ENCODE results near the gene PIPOX.

Gene PIPOX

GRCh38 chr17:29076087-29076486 lies 33.1 kb downstream of the PIPOX start:
- H3K9me3 ChIP-seq (replicated peaks; ENCODE audit: insufficient read depth, low read length): no peaks in the 10 kb centered on the region
- no peaks in the 10 kb centered on the region for H3F3A ChIP-seq (ENCODE audit: insufficient read depth, low read length)
- no peak overlapping the region for H2AFZ ChIP-seq (ENCODE audit: low read length)
- no peak overlapping the region for H3K4me2 ChIP-seq (ENCODE audit: low read depth, low read length)
- no peak for DNase-seq
- H3K27ac ChIP-seq (ENCODE audit: low read length): no peak overlapping the region
- H4K20me1 ChIP-seq (ENCODE audit: insufficient read depth, low read length): no peaks in the 10 kb centered on the region
- H3K9ac ChIP-seq (ENCODE audit: low read length): no peak overlapping the region
- H3K36me3 ChIP-seq (replicated peaks; ENCODE audit: insufficient read depth, low read length): no peaks in the 10 kb centered on the region
- no peaks in the 10 kb centered on the region for H3K79me2 ChIP-seq (ENCODE audit: low read length)
- no peaks in the 10 kb centered on the region for H3K4me1 ChIP-seq (ENCODE audit: low read length)
- no peak overlapping the region for H3K4me3 ChIP-seq (ENCODE audit: low read length)
- TF ChIP-seq EZH2phosphoT487 (IDR thresholded peaks at IDR 0.05; ENCODE audit: low read length) (no peak), CTCF (IDR thresholded peaks at IDR 0.05; ENCODE audit: low read length) (no peak), EZH2 (optimal IDR thresholded peaks at IDR 0.05; ENCODE audit: low read depth, low read length) (no peak)
- H3K27me3 ChIP-seq (replicated peaks; ENCODE audit: insufficient read depth, low read length): no peaks in the 10 kb centered on the region
- H3K9me2 ChIP-seq (replicated peaks; ENCODE audit: insufficient read depth, low read length): no peaks in the 10 kb centered on the region

GRCh38 chr17:29076722-29077121 lies 33.8 kb downstream of the PIPOX start:
- Histone ChIP-seq H3K4me2 (ENCODE audit: low read depth, low read length) (no peak overlapping the region), H3K9me2 (replicated peaks; ENCODE audit: insufficient read depth, low read length) (no peaks in the 10 kb centered on the region), H3K27me3 (replicated peaks; ENCODE audit: insufficient read depth, low read length) (no peaks in the 10 kb centered on the region), H3F3A (ENCODE audit: insufficient read depth, low read length) (no peaks in the 10 kb centered on the region), H3K27ac (ENCODE audit: low read length) (no peak overlapping the region), H3K4me3 (ENCODE audit: low read length) (no peak overlapping the region), H3K36me3 (replicated peaks; ENCODE audit: insufficient read depth, low read length) (no peaks in the 10 kb centered on the region), H4K20me1 (ENCODE audit: insufficient read depth, low read length) (no peaks in the 10 kb centered on the region), H3K9me3 (replicated peaks; ENCODE audit: insufficient read depth, low read length) (no peaks in the 10 kb centered on the region), H3K4me1 (ENCODE audit: low read length) (no peaks in the 10 kb centered on the region), H2AFZ (ENCODE audit: low read length) (no peak overlapping the region), H3K79me2 (ENCODE audit: low read length) (no peaks in the 10 kb centered on the region), H3K9ac (ENCODE audit: low read length) (no peak overlapping the region)
- TF ChIP-seq EZH2 (optimal IDR thresholded peaks at IDR 0.05; ENCODE audit: low read depth, low read length) (no peak), EZH2phosphoT487 (IDR thresholded peaks at IDR 0.05; ENCODE audit: low read length) (no peak), CTCF (IDR thresholded peaks at IDR 0.05; ENCODE audit: low read length) (no peak)
- DNase-seq: no peak

- no peaks in the 10 kb centered on the region for H3K79me2 ChIP-seq (ENCODE audit: low read length)
- H3K27ac ChIP-seq (ENCODE audit: low read length): no peak overlapping the region
- H3K27me3 ChIP-seq (replicated peaks; ENCODE audit: insufficient read depth, low read length): no peaks in the 10 kb centered on the region
- H3K9me2 ChIP-seq (replicated peaks; ENCODE audit: insufficient read depth, low read length): no peaks in the 10 kb centered on the region
- no peaks in the 10 kb centered on the region for H3F3A ChIP-seq (ENCODE audit: insufficient read depth, low read length)
- no peak overlapping the region for H3K4me2 ChIP-seq (ENCODE audit: low read depth, low read length)
- H3K36me3 ChIP-seq (replicated peaks; ENCODE audit: insufficient read depth, low read length): no peaks in the 10 kb centered on the region
- H3K4me3 ChIP-seq (ENCODE audit: low read length): no peak overlapping the region
- H3K9ac ChIP-seq (ENCODE audit: low read length): no peak overlapping the region
- no peak for TF ChIP-seq CTCF (IDR thresholded peaks at IDR 0.05; ENCODE audit: low read length)
- TF ChIP-seq EZH2phosphoT487 (IDR thresholded peaks at IDR 0.05; ENCODE audit: low read length): no peak
- TF ChIP-seq EZH2 (optimal IDR thresholded peaks at IDR 0.05; ENCODE audit: low read depth, low read length): no peak
- DNase-seq: no peak
- no peaks in the 10 kb centered on the region for H3K9me3 ChIP-seq (replicated peaks; ENCODE audit: insufficient read depth, low read length)
- no peaks in the 10 kb centered on the region for H4K20me1 ChIP-seq (ENCODE audit: insufficient read depth, low read length)
- H3K4me1 ChIP-seq (ENCODE audit: low read length): no peaks in the 10 kb centered on the region
- no peak overlapping the region for H2AFZ ChIP-seq (ENCODE audit: low read length)
Measured at GRCh38 chr17:29077320-29077719, 34.4 kb downstream of the PIPOX start.

Data from MM.1S (cell line).